CD8-positive, alpha-beta memory T cell (primary cell): Measurements from ENCODE around the gene AKR1C4. TPM values are rescaled to one million over a fixed set of nuclear protein-coding genes. Genes with fewer than 3 reads are reported as not detected.
"Not testable (repeated sequence)": the region's sequence is repeated elsewhere in the genome, so short reads cannot be mapped to it uniquely, and the experiment has no call there.

Experiments
- CTCF ChIA-PET: fragments of 350-600 bp; sonication (Branson Sonifier 250); formaldehyde crosslinking; loops from one replicate; lab custom pipeline; 2021; ENCODE audit warnings: antibody characterized with exemption; lab: Charles Lee
- POLR2A ChIA-PET: fragments of 350-600 bp; sonication (Branson Sonifier 250); formaldehyde crosslinking; loops from one replicate; lab custom pipeline; 2021; ENCODE audit warnings: antibody characterized with exemption; lab: Charles Lee
- DNase-seq, 5 donors: peaks; one replicate each; pipeline versions ENCODE4 v3.0.0 to v3.0.0-alpha.2; 2020 to 2022; ENCODE audit warnings: mixed read lengths in 1 of 5
- H3K27ac ChIP-seq: one replicate; pipeline ENCODE4 v1.7.0; 2013; ENCODE audit warnings: low read depth, mild to moderate bottlenecking, low read length, moderate library complexity
- H3K27me3 ChIP-seq: 2 replicates; pipeline ENCODE4 v1.7.0; 2013; ENCODE audit warnings: low read length, mild to moderate bottlenecking; ENCODE audit not compliant: insufficient read depth, poor library complexity, severe bottlenecking
- H3K36me3 ChIP-seq: 2 replicates; pipeline ENCODE4 v1.7.0; 2013; ENCODE audit warnings: mild to moderate bottlenecking, low read length, moderate library complexity; ENCODE audit not compliant: insufficient read depth
- H3K4me1 ChIP-seq: 2 replicates; pipeline ENCODE4 v1.7.0; 2013; ENCODE audit warnings: mild to moderate bottlenecking, low read length, moderate library complexity; ENCODE audit not compliant: insufficient read depth
- H3K4me3 ChIP-seq: 2 replicates; pipeline ENCODE4 v1.7.0; 2013; ENCODE audit warnings: mild to moderate bottlenecking, low read length
- H3K9me3 ChIP-seq: 2 replicates; pipeline ENCODE4 v1.7.0; 2013; ENCODE audit warnings: mild to moderate bottlenecking, low read length
- H3K27ac Mint-ChIP-seq, 8 donors: one replicate each; pipeline ENCODE4 v1.8.0; 2020 to 2021; ENCODE audit warnings: mixed read lengths in 8 of 8, mild to moderate bottlenecking in 6 of 8, inconsistent platforms in 3 of 8, moderate library complexity in 3 of 8
- H3K27me3 Mint-ChIP-seq, 2 donors: one replicate each; pipeline ENCODE4 v1.8.0; 2020 to 2021; ENCODE audit warnings: mixed read lengths in 2 of 2, mild to moderate bottlenecking in 1 of 2, moderate library complexity in 1 of 2
- H3K36me3 Mint-ChIP-seq, 3 donors: one replicate each; pipeline ENCODE4 v1.8.0; 2020 to 2021; ENCODE audit warnings: mixed read lengths in 3 of 3, inconsistent platforms in 1 of 3, mild to moderate bottlenecking in 1 of 3
- H3K4me1 Mint-ChIP-seq, 3 donors: one replicate each; pipeline ENCODE4 v1.8.0; 2020 to 2021; ENCODE audit warnings: mixed read lengths in 3 of 3, inconsistent platforms in 1 of 3, mild to moderate bottlenecking in 1 of 3
- H3K4me3 Mint-ChIP-seq, 7 donors: one replicate each; pipeline ENCODE4 v1.8.0; 2020 to 2021; ENCODE audit warnings: mixed read lengths in 7 of 7, mild to moderate bottlenecking in 6 of 7, moderate library complexity in 4 of 7, inconsistent platforms in 2 of 7
- H3K9me3 Mint-ChIP-seq, 5 donors: one replicate each; pipeline ENCODE4 v1.8.0; 2020 to 2022; ENCODE audit warnings: mixed read lengths in 5 of 5, mild to moderate bottlenecking in 3 of 5, moderate library complexity in 2 of 5, inconsistent platforms in 1 of 5
- polyA plus RNA-seq: library from polyadenylated mRNA; unstranded; fragments of 300-500 nt; fragmentation: Illumina TruSeq; gene quantifications from one replicate; pipeline ENCODE4 v1.2.3, GENCODE V29; 2021
- total RNA-seq, 2 experiments: library from RNA; stranded (reverse); gene quantifications; one replicate each; pipeline ENCODE4 v1.2.3, GENCODE V29; 2021

AKR1C4 gene
- total and polyA plus RNA-seq, 3 experiments from 2014 or later: not detected

DNA sequence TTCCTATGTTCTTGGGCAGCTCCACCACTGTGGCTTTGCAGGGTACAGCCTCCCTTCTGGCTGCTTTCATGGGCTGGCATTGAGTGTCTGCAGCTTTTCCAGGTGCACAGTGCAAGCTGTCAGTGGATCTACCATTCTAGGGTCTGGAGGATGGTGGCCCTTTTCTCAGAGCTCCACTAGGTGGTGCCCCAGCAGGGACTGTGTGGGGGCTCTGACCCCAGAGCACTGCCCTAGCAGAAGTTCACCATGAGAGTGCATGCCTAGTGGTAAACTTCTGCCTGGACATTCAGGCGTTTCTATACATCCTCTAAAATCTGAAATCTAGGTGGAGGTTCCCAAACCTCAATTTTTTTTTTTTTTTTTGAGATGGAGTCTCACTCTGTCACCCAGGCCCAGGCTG, 13.6 kb downstream of the AKR1C4 start:
- H3K27ac ChIP-seq, H3K27ac Mint-ChIP-seq, H3K9me3 ChIP-seq, H3K4me3 Mint-ChIP-seq, H3K4me1 Mint-ChIP-seq, H3K9me3 Mint-ChIP-seq, H3K36me3 ChIP-seq, H3K27me3 Mint-ChIP-seq, POLR2A ChIA-PET, H3K4me3 ChIP-seq, H3K27me3 ChIP-seq, H3K4me1 ChIP-seq, CTCF ChIA-PET, DNase-seq: not testable (repeated sequence)
- peaks cover 0 to 18% (median 0%) of the 10 kb centered on the region in 3 donors for H3K36me3 Mint-ChIP-seq

DNA sequence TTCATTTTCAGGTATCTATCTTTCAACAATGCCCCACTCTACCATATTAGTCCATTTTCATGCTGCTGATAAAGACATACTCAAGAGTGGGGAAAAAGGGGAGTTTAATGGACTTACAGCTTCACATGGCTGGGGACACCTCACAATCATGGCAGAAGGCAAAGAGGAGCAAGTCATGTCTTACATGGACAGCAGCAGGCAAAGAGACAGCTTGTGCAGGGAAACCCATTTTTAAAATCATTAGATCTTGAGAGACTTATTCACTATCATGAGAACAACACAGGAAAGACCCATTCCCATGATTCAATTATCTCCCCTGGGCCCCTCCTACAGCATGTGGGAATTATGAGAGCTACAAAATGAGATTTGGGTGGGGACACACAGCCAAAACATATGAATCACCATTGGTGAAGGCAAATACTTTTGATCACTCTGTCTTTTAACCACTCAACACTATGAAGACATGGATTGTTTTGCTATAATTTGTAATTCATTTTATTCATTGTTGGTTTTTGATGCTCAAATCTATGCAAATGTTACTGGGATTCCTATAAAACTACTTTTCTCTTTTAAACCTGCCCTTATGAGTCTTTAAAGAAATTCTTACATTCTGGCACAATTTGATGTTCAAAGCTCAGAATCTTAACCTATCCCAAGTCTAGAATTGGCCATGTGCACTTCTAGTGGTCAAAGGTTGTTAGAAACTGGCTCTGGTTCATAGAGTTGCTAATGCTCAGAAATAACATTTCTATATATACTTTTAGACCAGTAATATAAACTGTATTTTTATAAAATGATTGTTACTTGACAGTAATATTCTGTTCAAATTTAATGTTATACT, 15.3 kb downstream of the AKR1C4 start:
- POLR2A ChIA-PET: no interaction called here
- no peak overlapping the region for H3K4me3 ChIP-seq
- no peak overlapping the region for H3K4me3 Mint-ChIP-seq
- no peak for DNase-seq
- no peaks in the 10 kb centered on the region for H3K27me3 ChIP-seq
- H3K9me3 Mint-ChIP-seq: peaks cover 0 to 5% (median 3%) of the 10 kb centered on the region in 5 donors
- peaks cover 2 to 4% of the 10 kb centered on the region in 2 donors for H3K27me3 Mint-ChIP-seq
- peaks cover 0 to 22% (median 0%) of the 10 kb centered on the region in 3 donors for H3K36me3 Mint-ChIP-seq
- no peaks in the 10 kb centered on the region for H3K4me1 Mint-ChIP-seq
- no peaks in the 10 kb centered on the region for H3K4me1 ChIP-seq
- H3K36me3 ChIP-seq: no peaks in the 10 kb centered on the region
- no peaks in the 10 kb centered on the region for H3K9me3 ChIP-seq
- H3K27ac ChIP-seq: no peak overlapping the region
- CTCF ChIA-PET: interaction anchor here (0.6 kb wide), 1 partner anchor 782 kb away, joined by 3 read pairs; no protein-coding TSS in a partner anchor
- H3K27ac Mint-ChIP-seq: no peak overlapping the region

DNA sequence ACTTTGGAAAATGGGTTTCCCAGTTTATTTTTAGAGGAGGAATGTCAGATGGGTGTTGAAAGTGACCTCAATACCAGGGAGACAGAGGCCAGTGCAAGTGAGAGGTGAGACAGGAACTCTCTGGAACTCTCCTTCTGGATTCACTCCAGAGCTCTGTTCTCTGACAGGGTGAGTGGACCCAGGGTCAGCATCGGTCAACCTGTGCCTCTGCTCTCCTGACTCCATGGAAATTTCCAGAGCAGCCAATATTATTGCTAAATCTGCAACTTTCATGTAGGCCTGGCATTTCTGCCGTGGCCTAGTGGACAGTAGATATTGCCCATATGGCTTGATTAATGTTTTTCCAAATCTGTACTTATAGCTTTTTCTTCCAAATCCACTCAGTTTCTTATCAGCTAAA, 20.2 kb downstream of the AKR1C4 start:
- Histone ChIP-seq H3K9me3 (no peaks in the 10 kb centered on the region), H3K4me1 (no peaks in the 10 kb centered on the region), H3K4me3 (no peak overlapping the region), H3K27ac (no peak overlapping the region), H3K27me3 (no peaks in the 10 kb centered on the region), H3K36me3 (no peaks in the 10 kb centered on the region)
- no peak for DNase-seq
- no peak overlapping the region for H3K27ac Mint-ChIP-seq
- H3K27me3 Mint-ChIP-seq: peaks cover 3 to 4% of the 10 kb centered on the region in 2 donors
- H3K36me3 Mint-ChIP-seq: peaks cover 0 to 21% (median 1%) of the 10 kb centered on the region in 3 donors
- CTCF ChIA-PET: no interaction called here
- H3K4me1 Mint-ChIP-seq: no peaks in the 10 kb centered on the region
- POLR2A ChIA-PET: no interaction called here
- no peak overlapping the region for H3K4me3 Mint-ChIP-seq
- peaks cover 0 to 6% (median 2%) of the 10 kb centered on the region in 5 donors for H3K9me3 Mint-ChIP-seq

DNA sequence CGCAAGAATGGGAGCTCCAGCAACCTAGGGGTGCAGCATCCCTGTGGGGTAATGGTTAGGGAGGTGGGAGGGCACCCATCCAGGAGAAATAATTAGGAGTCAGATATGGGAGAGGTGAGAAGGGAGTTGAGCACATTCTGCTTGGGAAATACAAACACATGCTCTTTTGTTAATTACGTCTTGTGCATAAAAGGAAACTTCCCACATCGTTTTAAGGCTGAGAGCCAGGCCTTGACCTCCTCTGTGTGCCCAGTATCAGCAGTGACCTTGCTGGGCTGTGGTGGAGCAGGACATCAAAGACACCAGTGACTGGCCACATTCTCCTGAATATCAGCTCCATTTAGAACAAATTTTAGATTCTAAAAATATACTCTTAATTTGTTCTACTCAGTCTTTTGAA, 22.6 kb downstream of the AKR1C4 start:
- H3K27ac ChIP-seq: no peak overlapping the region
- no peak overlapping the region for H3K4me3 ChIP-seq
- H3K36me3 Mint-ChIP-seq: peaks cover 0 to 17% (median 1%) of the 10 kb centered on the region in 3 donors
- H3K4me1 ChIP-seq: no peaks in the 10 kb centered on the region
- DNase-seq: no peak
- no peaks in the 10 kb centered on the region for H3K9me3 ChIP-seq
- H3K4me1 Mint-ChIP-seq: no peaks in the 10 kb centered on the region
- no peaks in the 10 kb centered on the region for H3K27me3 ChIP-seq
- peaks cover 3 to 4% of the 10 kb centered on the region in 2 donors for H3K27me3 Mint-ChIP-seq
- H3K27ac Mint-ChIP-seq: no peak overlapping the region
- no peak overlapping the region for H3K4me3 Mint-ChIP-seq
- CTCF ChIA-PET: no interaction called here
- H3K9me3 Mint-ChIP-seq: peaks cover 0 to 8% (median 5%) of the 10 kb centered on the region in 5 donors
- POLR2A ChIA-PET: no interaction called here
- no peaks in the 10 kb centered on the region for H3K36me3 ChIP-seq

DNA sequence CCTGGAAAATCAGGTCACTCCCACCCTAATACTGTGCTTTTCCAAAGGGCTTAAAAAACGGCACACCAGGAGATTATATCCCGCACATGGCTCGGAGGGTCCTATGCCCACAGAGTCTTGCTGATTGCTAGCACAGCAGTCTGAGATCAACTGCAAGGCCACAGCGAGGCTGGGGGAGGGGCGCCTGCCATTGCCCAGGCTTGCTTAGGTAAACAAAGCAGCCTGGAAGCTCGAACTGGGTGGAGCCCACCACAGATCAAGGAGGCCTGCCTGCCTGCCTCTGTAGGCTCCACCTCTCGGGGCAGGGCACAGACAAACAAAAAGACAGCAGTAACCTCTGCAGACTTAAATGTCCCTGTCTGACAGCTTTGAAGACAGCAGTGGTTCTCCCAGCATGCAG, 26.3 kb downstream of the AKR1C4 start:
- CTCF ChIA-PET, DNase-seq, H3K4me1 Mint-ChIP-seq, H3K9me3 Mint-ChIP-seq, H3K36me3 ChIP-seq, H3K27ac ChIP-seq, H3K27me3 ChIP-seq, H3K4me1 ChIP-seq, H3K36me3 Mint-ChIP-seq, H3K27ac Mint-ChIP-seq, H3K4me3 Mint-ChIP-seq, H3K27me3 Mint-ChIP-seq, H3K4me3 ChIP-seq, POLR2A ChIA-PET, H3K9me3 ChIP-seq: not testable (repeated sequence)

DNA sequence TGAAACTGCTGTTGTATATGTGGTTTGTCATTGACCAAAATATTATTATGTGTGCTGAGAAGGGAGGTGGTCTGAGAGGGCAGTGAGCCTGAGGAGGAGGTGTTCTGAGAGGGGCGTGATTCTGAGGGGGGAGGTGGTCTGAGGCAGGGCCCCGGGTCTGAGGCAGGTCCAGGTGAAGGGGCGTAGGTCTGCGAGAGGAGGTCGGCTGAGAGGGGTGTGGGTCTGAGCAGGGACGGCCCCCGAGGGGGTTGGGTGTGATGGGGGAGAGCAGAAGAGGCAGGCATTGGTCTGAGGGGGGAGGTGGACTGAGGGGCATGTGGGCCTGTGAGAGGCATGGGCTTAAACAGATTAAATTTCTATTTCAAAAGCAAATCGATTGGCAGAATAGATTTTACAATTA, 32.4 kb downstream of the AKR1C4 start:
- Mint-ChIP-seq H3K27me3 (no peaks in the 10 kb centered on the region), H3K4me1 (no peaks in the 10 kb centered on the region)

DNA sequence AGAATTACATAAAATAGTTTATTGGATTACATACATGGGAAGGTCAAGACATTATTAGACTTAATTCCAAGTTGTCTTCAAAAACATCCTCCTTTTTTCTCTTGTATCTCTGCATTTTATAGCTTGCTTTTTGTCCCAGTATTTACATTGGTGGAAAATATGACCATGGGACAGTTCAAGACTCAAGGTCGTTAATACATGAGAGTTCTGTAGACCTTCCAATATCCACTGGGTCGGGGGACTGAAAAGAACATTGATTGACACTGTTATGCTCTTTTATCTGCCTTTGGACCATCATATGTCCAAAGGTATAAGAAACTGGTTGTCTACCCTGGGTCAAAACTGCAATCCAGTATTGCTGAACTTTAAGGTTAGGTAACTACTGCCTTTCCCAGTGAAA, 36.7 kb downstream of the AKR1C4 start:
- Mint-ChIP-seq H3K27me3 (no peaks in the 10 kb centered on the region), H3K9me3 (peaks cover 13 to 27% (median 21%) of the 10 kb centered on the region in 5 donors), H3K4me1 (no peaks in the 10 kb centered on the region), H3K4me3 (no peak overlapping the region), H3K27ac (no peak overlapping the region), H3K36me3 (peaks cover 0 to 39% (median 0%) of the 10 kb centered on the region in 3 donors)
- ChIA-PET POLR2A (no interaction called here), CTCF (no interaction called here)
- no peak overlapping the region for H3K27ac ChIP-seq
- no peak overlapping the region for H3K4me3 ChIP-seq
- no peaks in the 10 kb centered on the region for H3K4me1 ChIP-seq
- no peaks in the 10 kb centered on the region for H3K9me3 ChIP-seq
- no peaks in the 10 kb centered on the region for H3K36me3 ChIP-seq
- DNase-seq: no peak
- H3K27me3 ChIP-seq: no peaks in the 10 kb centered on the region

More for the DNA sequence above, 32.4 kb downstream of the AKR1C4 start:
- Mint-ChIP-seq H3K9me3 (peaks cover 0 to 3% (median 0%) of the 10 kb centered on the region in 5 donors), H3K27ac (no peak overlapping the region), H3K4me3 (no peak overlapping the region), H3K36me3 (peaks cover 0 to 8% (median 0%) of the 10 kb centered on the region in 3 donors)
- Histone ChIP-seq H3K36me3 (no peaks in the 10 kb centered on the region), H3K9me3 (no peaks in the 10 kb centered on the region), H3K4me1 (no peaks in the 10 kb centered on the region), H3K27ac (no peak overlapping the region), H3K4me3 (no peak overlapping the region), H3K27me3 (no peaks in the 10 kb centered on the region)
- ChIA-PET CTCF (no interaction called here), POLR2A (no interaction called here)
- no peak for DNase-seq

DNA sequence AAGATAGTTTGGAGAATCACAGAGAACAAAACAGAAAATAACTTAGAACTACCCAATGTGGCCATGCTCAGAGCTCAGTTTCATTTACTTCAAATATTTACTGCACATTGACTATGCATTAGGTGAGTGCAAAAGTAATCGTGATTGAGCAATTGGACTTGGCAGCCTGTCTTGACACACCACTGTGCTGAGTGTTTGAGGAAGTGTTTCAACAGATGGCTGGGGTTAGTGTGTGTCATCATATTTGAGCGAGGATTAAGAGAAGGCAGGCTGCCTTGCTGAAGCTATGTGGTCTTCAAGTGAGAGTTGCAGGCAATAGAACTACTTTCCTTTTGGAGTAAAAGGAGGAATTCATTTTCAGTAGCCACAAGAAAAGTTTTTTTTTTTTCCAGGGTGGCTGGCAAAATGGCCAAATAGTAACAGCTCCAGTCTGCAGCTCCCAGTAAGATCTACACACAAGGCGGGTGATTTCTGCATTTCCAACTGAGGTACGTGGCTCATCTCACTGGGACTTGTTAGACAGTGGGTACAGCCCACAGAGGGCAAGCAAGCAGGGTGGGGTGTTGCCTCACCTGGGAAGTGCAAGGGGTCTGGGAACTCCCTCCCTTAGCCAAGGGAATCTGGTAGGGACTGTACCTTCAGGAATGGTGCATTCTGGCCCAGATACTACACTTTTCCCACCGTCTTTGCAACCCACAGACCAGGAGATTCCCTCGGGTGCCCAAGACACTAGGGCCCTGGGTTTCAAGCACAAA, 37.6 kb downstream of the AKR1C4 start:
- ChIA-PET POLR2A (no interaction called here), CTCF (no interaction called here)
- H3K36me3 Mint-ChIP-seq: peaks cover 0 to 48% (median 0%) of the 10 kb centered on the region in 3 donors

More for the DNA sequence above, 37.6 kb downstream of the AKR1C4 start:
- no peaks in the 10 kb centered on the region for H3K4me1 ChIP-seq
- no peaks in the 10 kb centered on the region for H3K36me3 ChIP-seq
- H3K9me3 ChIP-seq: no peaks in the 10 kb centered on the region
- DNase-seq: no peak
- H3K27ac ChIP-seq: no peak overlapping the region
- no peak overlapping the region for H3K4me3 ChIP-seq
- Mint-ChIP-seq H3K4me3 (no peak overlapping the region), H3K27me3 (no peaks in the 10 kb centered on the region), H3K9me3 (peaks cover 13 to 27% (median 23%) of the 10 kb centered on the region in 5 donors), H3K4me1 (no peaks in the 10 kb centered on the region), H3K27ac (no peak overlapping the region)
- H3K27me3 ChIP-seq: no peaks in the 10 kb centered on the region
